Testis (tissue), 3 donors: ENCODE results near the gene RAB3B. TPM values are rescaled to one million over a fixed set of nuclear protein-coding genes. Genes with fewer than 3 reads are reported as not detected.

Experiments used
- DNase-seq: peaks from one replicate; pipeline ENCODE4 v3.0.0-alpha.2; 2019
- H3K27ac ChIP-seq, 2 donors: fragments of 200-600 bp; sonication (generic); one replicate each; pipeline ENCODE4 v1.5.1; 2019
- H3K27me3 ChIP-seq: fragments of 200-600 bp; sonication (generic); one replicate; pipeline ENCODE4 v1.5.1; 2019
- H3K36me3 ChIP-seq: fragments of 200-600 bp; sonication (generic); one replicate; pipeline ENCODE4 v1.5.1; 2017; ENCODE audit warnings: low read depth; ENCODE audit errors: missing control alignments
- H3K4me1 ChIP-seq: fragments of 200-600 bp; sonication (generic); one replicate; pipeline ENCODE4 v1.5.1; 2019
- H3K4me3 ChIP-seq, 2 donors: fragments of 200-600 bp; sonication (generic); one replicate each; pipeline ENCODE4 v1.5.1; 2017 to 2019
- H3K9me3 ChIP-seq: fragments of 200-600 bp; sonication (generic); one replicate; pipeline ENCODE4 v1.5.1; 2017
- CTCF ChIP-seq, 3 experiments: fragments of 450-650 bp in 2 of 3; fragments of 200-600 bp in 1 of 3; sonication (generic) in 1 of 3; IDR thresholded peaks; one replicate each; pipeline ENCODE4 v1.5.1; 2016 to 2019; ENCODE audit warnings: antibody characterized with exemption in 3 of 3, mild to moderate bottlenecking in 2 of 3, moderate library complexity in 1 of 3
- POLR2A ChIP-seq: fragments of 450-650 bp; IDR thresholded peaks from one replicate; pipeline ENCODE4 v1.6.1; 2017; ENCODE audit warnings: antibody characterized with exemption, mild to moderate bottlenecking, moderate library complexity
- WGBS, 2 donors: methylation state at CpG; one replicate each; pipeline ENCODE4 v1.1.5; 2018; 5-methylcytosine and 5-hydroxymethylcytosine counted together
- intact Hi-C: fragments of 100-400 bp; cut with DNase I; formaldehyde crosslinking; loops from one replicate; pipeline ENCODE4 v1.15.1; 2023; ENCODE audit warnings: low total_unique reads
- polyA plus RNA-seq: library from polyadenylated mRNA; stranded (reverse); fragments of 350-450 nt; fragmentation: Illumina TruSeq; extraction: RNeasy Lipid Tissue Mini Kit (QIAGEN cat#74804); gene quantifications from one replicate; pipeline ENCODE4 v1.2.3, GENCODE V29; 2014; ENCODE audit warnings: low read depth, low replicate concordance; ENCODE audit not compliant: insufficient read depth
- total RNA-seq, 2 donors: library from RNA; depleted of rRNA; stranded (reverse); fragments of >200 nt; gene quantifications; one replicate each; pipeline ENCODE4 v1.2.3, GENCODE V29; 2016

Gene RAB3B
- total and polyA plus RNA-seq, 3 donors from 2014 or later: 0.50 to 1.4 (median 1.4) TPM

- DNase-seq: no peak
- H3K27me3 ChIP-seq: no peaks in the 10 kb centered on the region
- H3K27ac ChIP-seq: no peak overlapping the region
- no peaks in the 10 kb centered on the region for H3K36me3 ChIP-seq
- intact Hi-C loops: no loop called here
- H3K4me3 ChIP-seq: no peak overlapping the region
- 95 to 99% methylated on average over 2 of the region's 2 CpGs for WGBS, 2 donors
- H3K9me3 ChIP-seq: no peaks in the 10 kb centered on the region
- no peak for TF ChIP-seq CTCF (IDR thresholded peaks at IDR 0.05)
- TF ChIP-seq POLR2A: no peak
- peaks cover 4% of the 10 kb centered on the region for H3K4me1 ChIP-seq
Measured at GRCh38 chr1:51863384-51863783, 127.1 kb downstream of the RAB3B start.

- no peaks in the 10 kb centered on the region for H3K36me3 ChIP-seq
- TF ChIP-seq CTCF (IDR thresholded peaks at IDR 0.05): no peak
- no peak for TF ChIP-seq POLR2A
- H3K4me1 ChIP-seq: peaks cover 4% of the 10 kb centered on the region
- DNase-seq: no peak
- intact Hi-C loops: no loop called here
- no peaks in the 10 kb centered on the region for H3K27me3 ChIP-seq
- no peaks in the 10 kb centered on the region for H3K9me3 ChIP-seq
- no peak overlapping the region for H3K4me3 ChIP-seq
- WGBS, 2 donors: 95 to 98% methylated on average over 5 of the region's 5 CpGs
- H3K27ac ChIP-seq: no peak overlapping the region
Measured at GRCh38 chr1:51861669-51862068, 128.8 kb downstream of the RAB3B start.

- no peaks in the 10 kb centered on the region for H3K36me3 ChIP-seq
- 70 to 73% methylated on average over 2 of the region's 2 CpGs for WGBS, 2 donors
- intact Hi-C loops: no loop called here
- H3K4me1 ChIP-seq: peaks cover 4% of the 10 kb centered on the region
- no peaks in the 10 kb centered on the region for H3K27me3 ChIP-seq
- H3K9me3 ChIP-seq: no peaks in the 10 kb centered on the region
- H3K4me3 ChIP-seq: no peak overlapping the region
- TF ChIP-seq CTCF (IDR thresholded peaks at IDR 0.05) (no peak), POLR2A (no peak)
- DNase-seq: no peak
- H3K27ac ChIP-seq: no peak overlapping the region
Measured at GRCh38 chr1:51859735-51860134, 130.8 kb downstream of the RAB3B start.

DNA sequence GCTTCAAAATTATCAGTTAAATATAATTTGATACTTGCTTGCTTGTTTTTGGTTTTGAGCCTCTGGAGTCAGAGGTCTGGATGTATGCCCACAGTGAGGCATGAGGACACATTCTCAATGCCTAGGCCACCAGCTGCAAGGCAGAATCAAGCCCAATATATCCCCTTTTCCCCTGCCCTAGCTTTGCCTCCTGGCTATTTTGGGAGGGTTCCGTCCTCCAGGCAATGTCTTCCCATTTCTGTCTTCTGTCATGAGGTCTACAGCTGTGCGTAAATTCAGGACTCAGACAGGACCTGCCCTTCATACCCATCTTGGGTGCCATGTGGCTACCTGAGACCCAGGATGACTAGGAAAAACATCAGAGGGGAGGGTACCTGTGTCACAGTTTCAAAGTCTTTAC, 131.2 kb downstream of the RAB3B start:
- H3K4me1 ChIP-seq: peaks cover 4% of the 10 kb centered on the region
- TF ChIP-seq CTCF (IDR thresholded peaks at IDR 0.05): no peak
- no peak for TF ChIP-seq POLR2A
- WGBS, 2 donors: 89 to 90% methylated on average over 2 of the region's 2 CpGs
- no peaks in the 10 kb centered on the region for H3K27me3 ChIP-seq
- no peak overlapping the region for H3K4me3 ChIP-seq
- H3K27ac ChIP-seq: no peak overlapping the region
- no peaks in the 10 kb centered on the region for H3K9me3 ChIP-seq
- intact Hi-C loops: no loop called here
- no peaks in the 10 kb centered on the region for H3K36me3 ChIP-seq
- DNase-seq: no peak

- 52 to 74% methylated on average over 1 of the region's 1 CpG for WGBS, 2 donors
- DNase-seq: no peak
- no peaks in the 10 kb centered on the region for H3K27me3 ChIP-seq
- H3K27ac ChIP-seq: no peak overlapping the region
- no peaks in the 10 kb centered on the region for H3K9me3 ChIP-seq
- peaks cover 4% of the 10 kb centered on the region for H3K4me1 ChIP-seq
- H3K36me3 ChIP-seq: no peaks in the 10 kb centered on the region
- intact Hi-C loops: no loop called here
- H3K4me3 ChIP-seq: no peak overlapping the region
- TF ChIP-seq CTCF (IDR thresholded peaks at IDR 0.05) (no peak), POLR2A (no peak)
Measured at GRCh38 chr1:51858892-51859291, 131.6 kb downstream of the RAB3B start.
